Measurements from ENCODE around the gene SLPI. TPM values are rescaled to one million over a fixed set of nuclear protein-coding genes. Genes with fewer than 3 reads are reported as not detected.

The SLPI gene
- total and polyA plus RNA-seq, 2 donors (not counting 3 experiments of a cell fraction or from before 2014, with no cell fraction given) = not detected

GRCh38 chr20:45218124-45218523, 36.2 kb downstream of the SLPI start:
- Histone ChIP-seq H3K27ac (ENCODE audit: insufficient read depth, low read depth, low read length) (no peak overlapping the region), H3K9me3 (replicated peaks; ENCODE audit: control insufficient read depth, insufficient read depth, low read length) (no peaks in the 10 kb centered on the region), H2AFZ (ENCODE audit: low read depth, low read length) (no peak overlapping the region), H3K4me1 (ENCODE audit: control insufficient read depth, extremely low read depth, insufficient read depth, low read length) (no peaks in the 10 kb centered on the region), H4K20me1 (replicated peaks; ENCODE audit: control insufficient read depth, extremely low read depth, insufficient read depth, low read length) (no peaks in the 10 kb centered on the region), H3K4me3 (replicated peaks in 1 of 3; ENCODE audit: insufficient read depth in 1 of 3, low read depth in 1 of 3, low read length in 3 of 3) (no peak overlapping the region), H3K36me3 (ENCODE audit: control insufficient read depth in 2 of 2, extremely low read depth in 1 of 2, insufficient read depth in 2 of 2, low read length in 2 of 2) (no peaks in the 10 kb centered on the region), H3K4me2 (ENCODE audit: insufficient read depth, low read length) (no peak overlapping the region), H3K79me2 (ENCODE audit: control insufficient read depth, insufficient read depth, low read length) (no peaks in the 10 kb centered on the region), H3K9me1 (replicated peaks; ENCODE audit: control insufficient read depth, extremely low read depth, insufficient read depth, low read length) (no peaks in the 10 kb centered on the region), H3K9ac (replicated peaks; ENCODE audit: extremely low read depth, insufficient read depth, low read length) (no peak overlapping the region), H3K27me3 (ENCODE audit: control insufficient read depth in 2 of 2, insufficient read depth in 2 of 2, low read length in 2 of 2) (no peaks in the 10 kb centered on the region)
- DNase-seq (ENCODE audit: low read depth, low spot score) (no peak), FAIRE-seq (no peak)
- dilution Hi-C loops (cut with MboI; ENCODE audit: extremely low pct_ligation_motif_present, low sequenced_read_pairs) = no loop called here
- no TSS peak for BruUV-seq (replicated peaks)
- intact Hi-C loops (cut with micrococcal nuclease) = no loop called here
- no peak for TF ChIP-seq MYC (IDR thresholded peaks at IDR 0.05; ENCODE audit: low read depth, low read length)
- no peak for TF ChIP-seq MAX (IDR thresholded peaks at IDR 0.05; ENCODE audit: insufficient read depth, insufficient read length)
- TF ChIP-seq FOS (IDR thresholded peaks at IDR 0.05; ENCODE audit: borderline replicate concordance, insufficient read depth, low read length) = no peak
- TF ChIP-seq POLR2A (IDR thresholded peaks at IDR 0.05; ENCODE audit: low read depth, low read length) = no peak
- no peak for TF ChIP-seq JUN (IDR thresholded peaks at IDR 0.05; ENCODE audit: borderline replicate concordance, insufficient read depth, insufficient read length, low read depth)
- no peak for TF ChIP-seq POLR2AphosphoS5 (IDR thresholded peaks at IDR 0.05; ENCODE audit: insufficient read depth, low read depth, low read length)
- no peak for TF ChIP-seq CTCF (IDR thresholded peaks at IDR 0.05; ENCODE audit: extremely low read depth in 1 of 2, insufficient read depth in 1 of 2, low read depth in 1 of 2, low read length in 2 of 2)
- TF ChIP-seq EZH2 (IDR thresholded peaks at IDR 0.05; ENCODE audit: borderline replicate concordance, low read depth, low read length, severe bottlenecking) = no peak
- TF ChIP-seq GATA2 (IDR thresholded peaks at IDR 0.05; ENCODE audit: insufficient read depth, insufficient read length, low read depth, low read length) = no peak
- ChIA-PET CTCF (interaction anchor here (1.1 to 1.4 kb wide), 2 partner anchors 11 to 170 kb away, joined by 3 read pairs; no protein-coding TSS in a partner anchor), POLR2A (no interaction called here)

Data from endothelial cell of umbilical vein (primary cell).